Sigmoid colon (tissue), 4 donors: ENCODE data around the gene JAG1.

Experiments used
- EP300 ChIP-seq, 4 donors: sonication (generic); formaldehyde crosslinking; IDR thresholded peaks; one replicate each; pipeline ENCODE4 v1.6.1; 2017; ENCODE audit warnings: antibody characterized with exemption in 4 of 4
- POLR2AphosphoS5 ChIP-seq, 4 donors: sonication (generic); formaldehyde crosslinking; IDR thresholded peaks; one replicate each; pipeline ENCODE4 v1.6.1; 2017; ENCODE audit warnings: antibody characterized with exemption in 4 of 4

GRCh38 chr20:10622657-10623418 is 51.0 kb downstream of the JAG1 start:
- TF ChIP-seq POLR2AphosphoS5 (IDR thresholded peaks at IDR 0.05) (peak in 2 of 4 donors; percentile 24 to 35), EP300 (IDR thresholded peaks at IDR 0.05) (no peak)
